ENCODE data around the gene MRPL44. TPM values are rescaled to one million over a fixed set of nuclear protein-coding genes. Genes with fewer than 3 reads are reported as not detected.

MRPL44 gene
- total and polyA plus RNA-seq, 2 of the 8 experiments (the other 6 are each of a cell fraction or from before 2014, with no cell fraction given) = 32.0 to 53.2 TPM

DNA sequence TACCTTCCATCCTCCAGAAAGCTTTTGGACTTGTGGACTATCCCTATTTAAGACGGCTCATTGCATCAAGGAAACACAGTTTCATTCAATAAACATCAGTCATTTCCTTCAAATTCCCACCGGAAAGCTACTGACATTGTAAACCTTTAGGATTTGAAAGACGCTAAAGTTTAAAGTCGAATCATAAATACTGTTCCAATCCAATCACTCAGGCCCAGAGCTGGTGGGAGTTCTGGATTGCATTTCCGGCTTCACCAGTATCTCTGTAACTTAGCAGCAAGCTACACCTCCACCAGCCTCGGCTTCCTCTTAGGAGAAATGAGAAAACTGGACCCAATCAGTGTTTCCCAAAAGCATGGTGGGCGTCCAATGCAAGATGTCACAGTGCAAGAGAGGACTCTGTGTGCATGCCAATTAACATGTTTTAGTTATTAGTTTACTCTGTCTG, 13.7 kb upstream of the MRPL44 start (continued):
- TF ChIP-seq, protein P1, sequence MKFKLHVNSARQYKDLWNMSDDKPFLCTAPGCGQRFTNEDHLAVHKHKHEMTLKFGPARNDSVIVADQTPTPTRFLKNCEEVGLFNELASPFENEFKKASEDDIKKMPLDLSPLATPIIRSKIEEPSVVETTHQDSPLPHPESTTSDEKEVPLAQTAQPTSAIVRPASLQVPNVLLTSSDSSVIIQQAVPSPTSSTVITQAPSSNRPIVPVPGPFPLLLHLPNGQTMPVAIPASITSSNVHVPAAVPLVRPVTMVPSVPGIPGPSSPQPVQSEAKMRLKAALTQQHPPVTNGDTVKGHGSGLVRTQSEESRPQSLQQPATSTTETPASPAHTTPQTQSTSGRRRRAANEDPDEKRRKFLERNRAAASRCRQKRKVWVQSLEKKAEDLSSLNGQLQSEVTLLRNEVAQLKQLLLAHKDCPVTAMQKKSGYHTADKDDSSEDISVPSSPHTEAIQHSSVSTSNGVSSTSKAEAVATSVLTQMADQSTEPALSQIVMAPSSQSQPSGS (IDR thresholded peaks at IDR 0.05; ENCODE audit: low read length) = no peak
- TF ChIP-seq PHF8 (conservative IDR thresholded peaks at IDR 0.05; ENCODE audit: low read depth, low read length) = no peak

All from H1 (cell line).